IPS-11a (cell line): ENCODE results near the gene TMCO4.

Experiments used
- H3K4me3 ChIP-seq: one replicate; pipeline ENCODE4 v1.5.1; 2013; ENCODE audit warnings: low read depth, low read length, control low read depth

The TMCO4 gene

GRCh38 chr1:19723874-19724273, 75.8 kb downstream of the TMCO4 start:
- no peak overlapping the region for H3K4me3 ChIP-seq

GRCh38 chr1:19720973-19721372, 78.7 kb downstream of the TMCO4 start:
- no peak overlapping the region for H3K4me3 ChIP-seq

GRCh38 chr1:19720174-19720573, 79.5 kb downstream of the TMCO4 start:
- H3K4me3 ChIP-seq, result no peak overlapping the region

GRCh38 chr1:19717467-19717866, 82.2 kb downstream of the TMCO4 start:
- no peak overlapping the region for H3K4me3 ChIP-seq

GRCh38 chr1:19715334-19716203, 84.1 kb downstream of the TMCO4 start:
- H3K4me3 ChIP-seq, result no peak overlapping the region

GRCh38 chr1:19712928-19713327, 86.8 kb downstream of the TMCO4 start:
- no peak overlapping the region for H3K4me3 ChIP-seq

GRCh38 chr1:19710825-19711611, 88.7 kb downstream of the TMCO4 start:
- no peak overlapping the region for H3K4me3 ChIP-seq

- no peak overlapping the region for H3K4me3 ChIP-seq
Measured at GRCh38 chr1:19709260-19709793, 90.4 kb downstream of the TMCO4 start.

GRCh38 chr1:19708567-19709110, 91.1 kb downstream of the TMCO4 start:
- no peak overlapping the region for H3K4me3 ChIP-seq

GRCh38 chr1:19706136-19706535, 93.6 kb downstream of the TMCO4 start:
- H3K4me3 ChIP-seq, result no peak overlapping the region

GRCh38 chr1:19705464-19705863, 94.3 kb downstream of the TMCO4 start:
- H3K4me3 ChIP-seq, result no peak overlapping the region

- H3K4me3 ChIP-seq, result no peak overlapping the region
Measured at GRCh38 chr1:19704247-19705113, 95.2 kb downstream of the TMCO4 start.

GRCh38 chr1:19703280-19703679, 96.4 kb downstream of the TMCO4 start:
- no peak overlapping the region for H3K4me3 ChIP-seq

GRCh38 chr1:19700079-19700777, 99.5 kb downstream of the TMCO4 start:
- H3K4me3 ChIP-seq, result no peak overlapping the region

GRCh38 chr1:19698181-19698580, 101.5 kb downstream of the TMCO4 start:
- H3K4me3 ChIP-seq, result no peak overlapping the region

GRCh38 chr1:19696820-19697219, 102.9 kb downstream of the TMCO4 start:
- H3K4me3 ChIP-seq, result no peak overlapping the region

GRCh38 chr1:19695772-19696171, 103.9 kb downstream of the TMCO4 start:
- H3K4me3 ChIP-seq, result no peak overlapping the region

- no peak overlapping the region for H3K4me3 ChIP-seq
Measured at GRCh38 chr1:19694298-19694697, 105.4 kb downstream of the TMCO4 start.

GRCh38 chr1:19690342-19690741, 109.4 kb downstream of the TMCO4 start:
- no peak overlapping the region for H3K4me3 ChIP-seq

- no peak overlapping the region for H3K4me3 ChIP-seq
Measured at GRCh38 chr1:19689856-19690255, 109.9 kb downstream of the TMCO4 start.
